A549 (cell line): Measurements from ENCODE around the gene MZF1. TPM values are rescaled to one million over a fixed set of nuclear protein-coding genes. Genes with fewer than 3 reads are reported as not detected.

ENCODE experiments used
- ATAC-seq, 2 experiments: fragments of 200-7000 bp in 1 of 2; fragments of >200 bp in 1 of 2; cut with Nextera tagmentation in 1 of 2; cut with Tn5 transposase in 1 of 2; 3 replicates each; pipeline versions ENCODE4 v1.8.0 to v1.9.1; 2018 to 2020; ENCODE audit warnings: mild to moderate bottlenecking in 1 of 2, moderate library complexity in 1 of 2
- CTCF ChIA-PET: fragments of 300-600 bp; sonication (Branson Sonifier 250); formaldehyde crosslinking; extraction: SDS; loops from one replicate; lab custom pipeline; 2021; ENCODE audit warnings: antibody characterized with exemption, inconsistent platforms; lab: Yijun Ruan, JAX
- POLR2A ChIA-PET: fragments of 350-600 bp; formaldehyde crosslinking; extraction: SDS; loops from one replicate; lab custom pipeline; 2021; ENCODE audit warnings: antibody characterized with exemption, inconsistent platforms; lab: Yijun Ruan, JAX
- DNase-seq, 2 experiments: peaks; one replicate each; pipeline versions ENCODE4 v3.0.0 to v3.0.0-alpha.2; 2011 to 2016; ENCODE audit warnings: low read depth in 1 of 2, low spot score in 1 of 2
- FAIRE-seq: peaks from 2 replicates; lab custom pipeline; 2011; peaks lifted over from hg19 to GRCh38; lab: Jason Lieb, UNC
- H3K27ac ChIP-seq, 2 experiments: fragments of >200 bp; sonication (Bioruptor Twin); formaldehyde crosslinking; 3 replicates each; pipeline ENCODE4 v1.5.1; 2016 to 2017
- H3K4me1 ChIP-seq: fragments of >200 bp; sonication (Bioruptor Twin); formaldehyde crosslinking; 3 replicates; pipeline ENCODE4 v1.6.1; 2016
- H3K4me2 ChIP-seq: fragments of >200 bp; sonication (Bioruptor Twin); formaldehyde crosslinking; 3 replicates; pipeline ENCODE4 v1.6.1; 2016
- H3K4me3 ChIP-seq: fragments of >200 bp; sonication (Bioruptor Twin); formaldehyde crosslinking; 3 replicates; pipeline ENCODE4 v1.5.1; 2016
- H3K9me3 ChIP-seq: fragments of >200 bp; sonication (Bioruptor Twin); formaldehyde crosslinking; 3 replicates; pipeline ENCODE4 v1.6.1; 2016
- ATOH8 ChIP-seq: fragments of 250-450 bp; sonication (Bioruptor Pico); IDR thresholded peaks from 2 replicates; pipeline ENCODE4 v1.5.0; 2020; ENCODE audit warnings: low read depth, mild to moderate bottlenecking, moderate library complexity
- BHLHE40 ChIP-seq: IDR thresholded peaks from 2 replicates; pipeline ENCODE4 v1.6.1; 2012; ENCODE audit warnings: low read depth, low read length, inconsistent platforms
- CBX8 ChIP-seq: fragments of 200-600 bp; sonication (generic); IDR thresholded peaks from 2 replicates; pipeline ENCODE4 v1.6.1; 2016
- CEBPB ChIP-seq, 2 experiments: fragments of >200 bp in 1 of 2; sonication (Bioruptor Twin) in 1 of 2; formaldehyde crosslinking in 1 of 2; IDR thresholded peaks; 2 replicates each; pipeline ENCODE4 v1.6.1; 2012 to 2016
- E2F6 ChIP-seq: IDR thresholded peaks from 2 replicates; pipeline ENCODE4 v1.6.1; 2012; ENCODE audit warnings: low read depth, borderline replicate concordance
- EHF ChIP-seq: fragments of 250-450 bp; sonication (Bioruptor Pico); IDR thresholded peaks from 2 replicates; pipeline ENCODE4 v1.5.0; 2020; ENCODE audit warnings: mild to moderate bottlenecking
- FOXS1 ChIP-seq: fragments of 250-450 bp; sonication (Bioruptor Pico); IDR thresholded peaks from 2 replicates; pipeline ENCODE4 v1.5.0; 2020; ENCODE audit warnings: mild to moderate bottlenecking, moderate library complexity
- HEYL ChIP-seq: fragments of 250-450 bp; sonication (Bioruptor Pico); IDR thresholded peaks from 2 replicates; pipeline ENCODE4 v1.8.0; 2021; ENCODE audit warnings: mild to moderate bottlenecking, moderate library complexity
- HOXB5 ChIP-seq: fragments of 250-450 bp; sonication (Bioruptor Pico); IDR thresholded peaks from 2 replicates; pipeline ENCODE4 v1.5.0; 2020; ENCODE audit warnings: mild to moderate bottlenecking, moderate library complexity
- JUNB ChIP-seq: fragments of >200 bp; sonication (Bioruptor Twin); formaldehyde crosslinking; IDR thresholded peaks from 2 replicates; pipeline ENCODE4 v1.6.1; 2016
- KDM5A ChIP-seq: fragments of 200-600 bp; sonication (generic); IDR thresholded peaks from 2 replicates; pipeline ENCODE4 v1.6.1; 2016; ENCODE audit warnings: antibody characterized with exemption, mild to moderate bottlenecking
- MAFK ChIP-seq: fragments of 450-650 bp; IDR thresholded peaks from 2 replicates; pipeline ENCODE4 v1.6.1; 2014; ENCODE audit not compliant: partially characterized antibody
- MAZ ChIP-seq: fragments of 150-350 bp; IDR thresholded peaks from 2 replicates; pipeline ENCODE4 v1.6.1; 2014; ENCODE audit warnings: antibody characterized with exemption, low read depth, low read length, borderline replicate concordance
- NFE2L2 ChIP-seq: fragments of 150-350 bp; conservative IDR thresholded peaks from 2 replicates; pipeline ENCODE4 v1.6.1; 2014; ENCODE audit warnings: low read length
- NR3C1 ChIP-seq: fragments of >200 bp; sonication (Bioruptor Twin); formaldehyde crosslinking; IDR thresholded peaks from 3 replicates; pipeline ENCODE4 v1.6.1; 2017
- PHF8 ChIP-seq: fragments of 200-600 bp; sonication (generic); IDR thresholded peaks from 2 replicates; pipeline ENCODE4 v1.6.1; 2016; ENCODE audit warnings: low read depth, mild to moderate bottlenecking, antibody characterized with exemption, moderate library complexity, borderline replicate concordance
- REST ChIP-seq: fragments of 200-600 bp; sonication (generic); IDR thresholded peaks from 2 replicates; pipeline ENCODE4 v1.6.1; 2016; ENCODE audit warnings: antibody characterized with exemption, mild to moderate bottlenecking, moderate library complexity
- RNF2 ChIP-seq: fragments of 200-600 bp; sonication (generic); IDR thresholded peaks from 2 replicates; pipeline ENCODE4 v1.6.1; 2016; ENCODE audit warnings: low read depth, mild to moderate bottlenecking, antibody characterized with exemption, moderate library complexity, borderline replicate concordance
- TP53 ChIP-seq: fragments of 250-450 bp; sonication (Bioruptor Pico); IDR thresholded peaks from 2 replicates; pipeline ENCODE4 v1.5.0; 2021; ENCODE audit warnings: mild to moderate bottlenecking, moderate library complexity
- ZSCAN20 ChIP-seq: fragments of 250-450 bp; sonication (Bioruptor Pico); IDR thresholded peaks from 2 replicates; pipeline ENCODE4 v1.8.0; 2022; ENCODE audit warnings: mild to moderate bottlenecking, moderate library complexity
- WGBS: methylation state at CpG from one replicate; pipeline ENCODE4 v1.1.6; 2017; ENCODE audit errors: missing lambda C conversion rate; 5-methylcytosine and 5-hydroxymethylcytosine counted together
- polyA plus RNA-seq, 4 experiments: library from polyadenylated mRNA; depleted of rRNA in 3 of 4; stranded (reverse); fragments of >200 nt; fragmentation: RNase III in 1 of 4; extraction: RNeasy Plus Mini Kit Qiagen cat#74134 plus additional on column Dnase treatment in 1 of 4; gene quantifications; 2 replicates in 3 of 4; 3 replicates in 1 of 4; pipeline ENCODE4 v1.2.3, GENCODE V29; 2011 to 2017

Gene MZF1
- polyA plus RNA-seq, 2 of the 4 experiments (the other 2 are of a cell fraction), result 19.5 to 20.3 TPM

GRCh38 chr19:58516246-58516836, 56.8 kb downstream of the MZF1 start:
- ChIA-PET POLR2A (interaction anchor here (0.6 to 1.2 kb wide), 2 partner anchors 38 to 131 kb away, joined by 3 read pairs; partner anchors contain the start of gene CHMP2A), CTCF (interaction anchor here (0.8 to 8.6 kb wide), 7 partner anchors 8 to 65 kb away, joined by 3 to 222 read pairs (median 6); partner anchors contain the start of genes CHMP2A and TRIM28)
- Histone ChIP-seq H3K27ac (no peak overlapping the region), H3K4me1 (peaks cover 20% of the 10 kb centered on the region), H3K4me3 (no peak overlapping the region), H3K9me3 (no peaks in the 10 kb centered on the region), H3K4me2 (no peak overlapping the region)
- whole genome bisulfite sequencing, result 92% methylated on average over 22 of the region's 25 CpGs
- TF ChIP-seq MAZ (no peak), REST (no peak), JUNB (no peak), PHF8 (no peak), HEYL (CRISPR knock-in tag) (no peak), HOXB5 (no peak), CEBPB (IDR thresholded peaks at IDR 0.05) (no peak), NR3C1 (no peak), CBX8 (no peak), BHLHE40 (no peak), NFE2L2 (no peak), TP53 (CRISPR knock-in tag) (no peak), RNF2 (no peak), ZSCAN20 (CRISPR knock-in tag) (no peak), KDM5A (no peak), MAFK (no peak), FOXS1 (CRISPR knock-in tag) (no peak)
- DNase-seq, result no peak
- ATAC-seq, result no peak
- no peak for FAIRE-seq

- FAIRE-seq (no peak), ATAC-seq (no peak), DNase-seq (no peak)
- no peaks in the 10 kb centered on the region for H3K9me3 ChIP-seq
- no peak overlapping the region for H3K27ac ChIP-seq
- WGBS, result 95% methylated on average over 2 of the region's 2 CpGs
- ChIA-PET CTCF (interaction anchor here (0.6 to 2.3 kb wide), 5 partner anchors 9 to 134 kb away, joined by 3 to 8 read pairs (median 3); no protein-coding TSS in a partner anchor), POLR2A (no interaction called here)
- H3K4me3 ChIP-seq, result no peak overlapping the region
- H3K4me1 ChIP-seq, result peaks cover 15% of the 10 kb centered on the region
- H3K4me2 ChIP-seq, result no peak overlapping the region
- TF ChIP-seq HOXB5 (no peak), E2F6 (no peak)
Observed at GRCh38 chr19:58515259-58515658, 57.9 kb downstream of the MZF1 start.

GRCh38 chr19:58514564-58515022, 58.5 kb downstream of the MZF1 start:
- POLR2A ChIA-PET, result interaction anchor here (1.0 to 1.2 kb wide), 5 partner anchors 29 to 47 kb away, joined by 3 to 20 read pairs (median 4); partner anchors contain the start of gene TRIM28
- FAIRE-seq, result no peak

More at GRCh38 chr19:58514564-58515022, 58.5 kb downstream of the MZF1 start:
- no peak for DNase-seq
- TF ChIP-seq EHF (no peak), MAFK (no peak), ATOH8 (CRISPR knock-in tag) (no peak)
- CTCF ChIA-PET, result interaction anchor here (0.6 to 1.4 kb wide), 16 partner anchors 8 to 133 kb away, joined by 3 to 7 read pairs (median 3); partner anchors contain the start of gene MZF1
- Histone ChIP-seq H3K4me1 (peaks cover 15% of the 10 kb centered on the region), H3K4me2 (peak overlapping the region; percentile 83), H3K4me3 (peak overlapping the region; percentile 44), H3K27ac (peak overlapping the region; percentile 71 to 86), H3K9me3 (no peaks in the 10 kb centered on the region)
- WGBS, result 94% methylated on average over 3 of the region's 3 CpGs
- no peak for ATAC-seq
